HepG2 (cell line): Measurements from ENCODE around the gene TMEM11. TPM values are rescaled to one million over a fixed set of nuclear protein-coding genes. Genes with fewer than 3 reads are reported as not detected.

Experiments used
- ATAC-seq: fragments of 200-7000 bp; cut with Tn5 transposase; 3 replicates; pipeline ENCODE4 v1.9.1; 2020; ENCODE audit warnings: mild to moderate bottlenecking, moderate library complexity
- BruUV-seq: library from RNA; stranded (reverse); fragments of 400-500 nt; replicated peaks from 2 replicates; lab custom pipeline; 2021; lab: Mats Ljungman, UMichigan
- CTCF ChIA-PET: fragments of 300-600 bp; formaldehyde crosslinking; extraction: SDS; loops from one replicate; lab custom pipeline; 2021; ENCODE audit warnings: low total read pairs, inconsistent platforms, low intra/inter-chr PET ratio; lab: Yijun Ruan, JAX
- POLR2A ChIA-PET: fragments of 350-600 bp; sonication (Branson Sonifier 250); formaldehyde crosslinking; loops from one replicate; lab custom pipeline; 2020; ENCODE audit warnings: antibody characterized with exemption, inconsistent platforms; lab: Yijun Ruan, JAX
- DNase-seq: peaks from one replicate; pipeline ENCODE4 v3.0.0-alpha.2; 2015; ENCODE audit warnings: low spot score
- FAIRE-seq: peaks from 3 replicates; lab custom pipeline; 2011; peaks lifted over from hg19 to GRCh38; lab: Jason Lieb, UNC
- H2AFZ ChIP-seq: one replicate; pipeline ENCODE4 v1.6.1; 2011; ENCODE audit warnings: low read length, inconsistent platforms
- H3K27ac ChIP-seq: fragments of 300-600 bp; 3 replicates; pipeline ENCODE4 v1.8.0; 2011; ENCODE audit warnings: mixed run types, mild to moderate bottlenecking, mixed read lengths, low read length, inconsistent platforms; ENCODE audit not compliant: insufficient read depth; ENCODE audit errors: extremely low read length
- H3K27me3 ChIP-seq, 2 experiments: fragments of 200-600 bp in 1 of 2; 2 replicates in 1 of 2; 3 replicates in 1 of 2; pipeline versions ENCODE4 v1.6.0 to v1.8.0; 2011; ENCODE audit warnings: low read length in 2 of 2, mild to moderate bottlenecking in 2 of 2, moderate library complexity in 2 of 2, inconsistent platforms in 1 of 2; ENCODE audit not compliant: insufficient read depth in 2 of 2, control insufficient read depth in 1 of 2
- H3K36me3 ChIP-seq, 2 experiments: fragments of 200-600 bp in 1 of 2; replicated peaks in 1 of 2; 2 replicates in 1 of 2; 3 replicates in 1 of 2; pipeline versions ENCODE4 v1.5.1 to v1.8.0; 2011; ENCODE audit warnings: low read length in 2 of 2, inconsistent platforms in 1 of 2; ENCODE audit not compliant: insufficient read depth in 2 of 2, control insufficient read depth in 1 of 2
- H3K4me1 ChIP-seq: 2 replicates; pipeline ENCODE4 v1.5.1; 2012; ENCODE audit warnings: low read length, inconsistent platforms; ENCODE audit not compliant: insufficient read depth
- H3K4me2 ChIP-seq: 2 replicates; pipeline ENCODE4 v1.6.0; 2011; ENCODE audit warnings: low read depth, low read length, inconsistent platforms
- H3K4me3 ChIP-seq, 3 experiments: fragments of 200-600 bp in 1 of 3; sonication (generic), shearing (Covaris generic) in 1 of 3; replicated peaks in 1 of 3; 2 replicates each; pipeline ENCODE4 v1.5.1; 2011 to 2016; ENCODE audit warnings: low read length in 3 of 3, inconsistent platforms in 2 of 3, low read depth in 2 of 3, mild to moderate bottlenecking in 2 of 3, control low read depth in 1 of 3, mixed read lengths in 1 of 3; ENCODE audit not compliant: insufficient read depth in 1 of 3
- H3K79me2 ChIP-seq: one replicate; pipeline ENCODE4 v1.6.1; 2011; ENCODE audit warnings: low read length, inconsistent platforms; ENCODE audit not compliant: insufficient read depth
- H3K9ac ChIP-seq: 2 replicates; pipeline ENCODE4 v1.6.0; 2011; ENCODE audit warnings: mild to moderate bottlenecking, low read depth, low read length, inconsistent platforms; ENCODE audit not compliant: insufficient read depth
- H3K9me3 ChIP-seq: 2 replicates; pipeline ENCODE4 v1.5.1; 2012; ENCODE audit warnings: mild to moderate bottlenecking, low read length
- H4K20me1 ChIP-seq: 2 replicates; pipeline ENCODE4 v1.6.0; 2011; ENCODE audit warnings: inconsistent platforms, mild to moderate bottlenecking, low read length, moderate library complexity; ENCODE audit not compliant: insufficient read depth
- AGO2 ChIP-seq: fragments of 200-400 bp; formaldehyde crosslinking; optimal IDR thresholded peaks from 2 replicates; pipeline ENCODE3; 2017; ENCODE audit warnings: mild to moderate bottlenecking, low read depth, low read length, moderate library complexity
- ARID3A ChIP-seq: IDR thresholded peaks from 2 replicates; pipeline ENCODE4 v1.6.1; 2012; ENCODE audit warnings: low read depth, low read length, improper control_type of control experiment
- CENPX ChIP-seq: sonication (generic); formaldehyde crosslinking; IDR thresholded peaks from 2 replicates; pipeline ENCODE4 v1.9.0; 2021; ENCODE audit warnings: mild to moderate bottlenecking, missing genetic modification reagents, moderate library complexity
- GFI1 ChIP-seq: sonication (generic); formaldehyde crosslinking; IDR thresholded peaks from 2 replicates; pipeline ENCODE4 v1.5.0; 2020; ENCODE audit warnings: missing genetic modification reagents, mild to moderate bottlenecking, borderline replicate concordance
- HDAC1 ChIP-seq: sonication (generic); formaldehyde crosslinking; IDR thresholded peaks from 2 replicates; pipeline ENCODE4 v1.5.1; 2020; ENCODE audit warnings: mild to moderate bottlenecking, missing genetic modification reagents
- PHF20 ChIP-seq: sonication (generic); formaldehyde crosslinking; IDR thresholded peaks from 2 replicates; pipeline ENCODE4 v1.5.0; 2020; ENCODE audit warnings: mild to moderate bottlenecking, missing genetic modification reagents
- RXRB ChIP-seq: IDR thresholded peaks from 2 replicates; pipeline ENCODE4 v1.6.1; 2016; ENCODE audit warnings: borderline replicate concordance, missing genetic modification reagents, missing compliant biosample characterization
- TCF7 ChIP-seq: sonication (generic); IDR thresholded peaks from 2 replicates; pipeline ENCODE4 v1.6.1; 2016; ENCODE audit warnings: antibody characterized with exemption, low read depth
- ZBTB4 ChIP-seq: sonication (generic); formaldehyde crosslinking; IDR thresholded peaks from 2 replicates; pipeline ENCODE4 v1.4.0; 2020; ENCODE audit warnings: missing genetic modification reagents, mild to moderate bottlenecking, borderline replicate concordance
- ZNF407 ChIP-seq: sonication (generic); formaldehyde crosslinking; IDR thresholded peaks from one replicate; pipeline ENCODE4 v1.5.1; 2020; ENCODE audit warnings: mild to moderate bottlenecking, missing genetic modification reagents; ENCODE audit errors: not compliant biosample characterization
- ZNF780A ChIP-seq: sonication (generic); formaldehyde crosslinking; IDR thresholded peaks from 2 replicates; pipeline ENCODE4 v1.8.0; 2022; ENCODE audit warnings: mild to moderate bottlenecking, missing genetic modification reagents, moderate library complexity
- WGBS: methylation state at CpG from one replicate; pipeline ENCODE4 v1.1.6; 2017; ENCODE audit warnings: low lambda C conversion rate; 5-methylcytosine and 5-hydroxymethylcytosine counted together
- in situ Hi-C: cut with HindIII; loops from 2 replicates; pipeline ENCODE4 v1.10.0; 2017; ENCODE audit warnings: low pct_unique_long_range_greater_than_20kb; ENCODE audit not compliant: extremely low pct_ligation_motif_present
- intact Hi-C: fragments of 100-400 bp; cut with micrococcal nuclease; formaldehyde crosslinking; loops from one replicate; pipeline ENCODE4 v1.10.0; 2022; ENCODE audit not compliant: unreplicated experiment
- polyA plus RNA-seq, 8 experiments: library from polyadenylated mRNA; depleted of rRNA in 3 of 8; stranded (reverse) in 7 of 8; unstranded in 1 of 8; fragments of >200 nt; fragmentation: Illumina TruSeq in 4 of 8; extraction: Trizol in 4 of 8; gene quantifications; 2 replicates each; pipeline versions ENCODE4 v1.2.1 to v1.2.3, GENCODE V29; 2011 to 2016; ENCODE audit warnings: low read depth in 4 of 8, missing spikeins in 1 of 8, mixed read lengths in 1 of 8; ENCODE audit not compliant: insufficient read depth in 1 of 8
- total RNA-seq, 5 experiments: library from RNA; depleted of rRNA; stranded (reverse); fragments of >200 nt; fragmentation: Illumina TruSeq; extraction: Trizol; gene quantifications; 2 replicates each; pipeline ENCODE4 v1.2.3, GENCODE V29; 2016; ENCODE audit warnings: low read depth in 1 of 5

The TMEM11 gene
- total and polyA plus RNA-seq, 2 of the 13 experiments (the other 11 are each of a cell fraction or from before 2014, with no cell fraction given): 18.7 to 35.0 TPM

- Histone ChIP-seq H3K9me3 (no peaks in the 10 kb centered on the region), H3K4me1 (peaks cover 33% of the 10 kb centered on the region), H4K20me1 (no peaks in the 10 kb centered on the region), H2AFZ (no peak overlapping the region), H3K27me3 (no peaks in the 10 kb centered on the region; a peak in 1 of 5 replicates), H3K4me3 (no peak overlapping the region), H3K9ac (no peak overlapping the region), H3K79me2 (peaks cover 16% of the 10 kb centered on the region), H3K4me2 (no peak overlapping the region), H3K27ac (no peak overlapping the region), H3K36me3 (peaks cover 2 to 15% of the 10 kb centered on the region in 2 experiments; a peak in 4 of 5 replicates)
- ChIA-PET POLR2A (no interaction called here), CTCF (no interaction called here)
- DNase-seq: no peak
- in situ Hi-C loops: no loop called here
- intact Hi-C loops: no loop called here
- no peak for ATAC-seq
- WGBS: 94% methylated on average over 3 of the region's 3 CpGs
- no peak for FAIRE-seq
- no TSS peak for BruUV-seq
- TF ChIP-seq ZBTB4 (CRISPR knock-in tag): no peak
- TF ChIP-seq HDAC1: no peak
- TF ChIP-seq PHF20 (CRISPR knock-in tag): no peak
- no peak for TF ChIP-seq TCF7
- TF ChIP-seq ARID3A: no peak
- no peak for TF ChIP-seq RXRB (CRISPR knock-in tag)
- TF ChIP-seq ZNF407 (CRISPR knock-in tag): no peak
- no peak for TF ChIP-seq CENPX (CRISPR knock-in tag)
- TF ChIP-seq AGO2: no peak
- TF ChIP-seq GFI1 (CRISPR knock-in tag): no peak
- TF ChIP-seq ZNF780A (CRISPR knock-in tag): no peak
These were observed 4.9 kb upstream of the TMEM11 start for GRCh38 chr17:21218831-21219380.
